GM18951 (cell line): ENCODE measurements around the gene FBXO30.

Source experiments
- POLR2A ChIP-seq: IDR thresholded peaks from 4 replicates; pipeline ENCODE4 v1.6.1; 2011; ENCODE audit warnings: mild to moderate bottlenecking; ENCODE audit not compliant: insufficient read length, insufficient read depth; ENCODE audit errors: extremely low read depth
- in situ Hi-C: fragments of 300-500 bp; cut with MboI; formaldehyde crosslinking; loops from one replicate; pipeline ENCODE4 v1.12.0; 2022; ENCODE audit warnings: low sequenced_read_pairs, mixed read lengths, inconsistent platforms; ENCODE audit not compliant: unreplicated experiment

Gene FBXO30

DNA sequence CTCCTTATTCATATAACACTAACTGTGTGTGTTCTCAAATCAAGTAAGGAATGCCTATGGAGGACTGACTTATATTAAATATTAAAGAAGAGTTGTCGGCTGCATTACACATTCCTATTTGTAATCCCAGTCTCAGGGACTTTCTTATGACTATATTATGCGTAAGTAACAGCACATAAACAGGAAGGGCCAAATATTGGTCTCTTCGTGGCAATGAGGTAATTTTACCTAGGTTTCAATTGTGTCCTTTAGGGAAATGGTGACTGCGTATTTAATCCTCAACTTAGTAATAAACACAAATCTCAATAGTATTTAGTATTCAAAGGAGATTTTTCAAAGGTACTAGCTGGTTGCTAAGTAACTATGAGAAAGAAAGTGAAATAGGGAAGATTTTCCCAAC, 56.5 kb downstream of the FBXO30 start:
- in situ Hi-C loops = no loop called here
- TF ChIP-seq POLR2A = no peak

- TF ChIP-seq POLR2A = no peak
- in situ Hi-C loops = no loop called here
These were observed 58.4 kb downstream of the FBXO30 start for GRCh38 chr6:145756170-145756662.

- no peak for TF ChIP-seq POLR2A
- in situ Hi-C loops = no loop called here
These were observed 58.9 kb downstream of the FBXO30 start for GRCh38 chr6:145755682-145756081.

DNA sequence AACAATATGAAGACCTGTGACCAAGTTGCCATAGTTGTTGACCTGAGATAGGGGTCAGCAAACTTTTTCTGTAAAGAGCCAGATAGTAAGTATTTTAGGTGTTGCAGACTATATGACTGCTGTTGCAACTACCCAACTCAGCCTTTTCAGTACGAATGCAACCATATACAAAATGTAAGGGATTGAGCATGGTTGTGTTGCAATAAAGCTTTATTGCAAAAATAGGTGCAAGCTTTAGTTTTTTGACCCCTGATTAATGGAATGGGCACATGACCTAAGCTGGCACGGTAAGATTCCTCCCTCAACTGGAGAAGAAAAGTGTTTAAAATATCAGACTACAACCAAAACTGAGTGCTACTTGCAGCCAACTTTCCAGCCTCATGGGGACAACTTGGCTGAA, 62.0 kb downstream of the FBXO30 start:
- in situ Hi-C loops = no loop called here

DNA sequence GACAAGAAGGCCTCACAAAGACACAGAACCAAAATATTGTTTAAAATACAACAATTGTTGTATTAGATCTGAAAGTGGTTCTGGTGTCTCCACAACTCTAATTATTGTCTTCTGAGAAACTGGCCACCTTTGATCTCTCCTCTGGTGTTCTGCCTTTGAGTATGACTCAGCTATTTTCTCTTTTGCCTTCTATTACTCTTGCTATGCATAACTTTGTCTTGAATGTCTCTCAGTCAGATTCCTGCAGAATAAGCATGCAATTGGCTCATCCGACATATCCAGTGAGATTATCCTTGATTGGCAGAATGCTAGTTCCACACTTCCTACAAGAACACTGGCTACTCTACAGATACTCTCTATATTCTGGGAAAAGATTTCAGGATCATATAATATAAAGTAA, 65.0 kb downstream of the FBXO30 start:
- in situ Hi-C loops = no loop called here
- no peak for TF ChIP-seq POLR2A

More for the DNA sequence above, 62.0 kb downstream of the FBXO30 start:
- no peak for TF ChIP-seq POLR2A

DNA sequence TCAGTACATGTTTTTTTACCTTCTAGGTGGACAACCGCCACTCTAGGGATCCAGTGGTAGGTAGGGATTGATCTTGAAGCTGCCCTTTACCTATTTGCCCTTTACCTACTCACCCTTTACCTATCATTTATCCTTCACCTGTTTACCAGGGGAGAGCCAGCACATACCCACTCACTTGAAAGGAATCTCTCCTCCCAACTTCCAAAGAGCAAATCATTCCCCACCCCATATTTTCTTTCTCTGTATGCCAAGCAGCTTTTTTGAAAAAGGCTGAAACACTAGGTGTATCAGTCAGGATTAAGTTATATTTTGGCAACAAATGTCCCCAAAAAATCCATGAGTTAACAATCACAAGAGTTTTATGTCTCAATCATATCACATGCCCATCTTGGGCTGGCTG, 68.7 kb downstream of the FBXO30 start:
- TF ChIP-seq POLR2A = no peak
- in situ Hi-C loops = no loop called here

- no peak for TF ChIP-seq POLR2A
- in situ Hi-C loops = no loop called here
These were observed 70.0 kb downstream of the FBXO30 start for GRCh38 chr6:145744619-145745018.
